GM21786 (cell line): ENCODE results near the gene RGS6.

Experiments
- ATAC-seq: cut with Tn5 transposase; IDR thresholded peaks from one replicate; pipeline ENCODE4 v1.9.1; 2021; ENCODE audit not compliant: unreplicated experiment

The RGS6 gene

GRCh38 chr14:72521045-72521444, 588.8 kb downstream of the RGS6 start:
- ATAC-seq, result no peak

GRCh38 chr14:72521968-72522741, 589.9 kb downstream of the RGS6 start:
- ATAC-seq, result no peak

GRCh38 chr14:72522847-72523246, 590.6 kb downstream of the RGS6 start:
- ATAC-seq, result no peak

GRCh38 chr14:72523424-72524294, 591.4 kb downstream of the RGS6 start:
- ATAC-seq, result no peak

GRCh38 chr14:72524295-72524629, 592.0 kb downstream of the RGS6 start:
- ATAC-seq, result no peak

- ATAC-seq, result no peak
Measured at GRCh38 chr14:72525087-72525915, 593.1 kb downstream of the RGS6 start.

GRCh38 chr14:72527591-72527990, 595.4 kb downstream of the RGS6 start:
- ATAC-seq, result no peak

GRCh38 chr14:72528059-72528862, 596.0 kb downstream of the RGS6 start:
- ATAC-seq, result no peak

GRCh38 chr14:72528863-72529175, 596.6 kb downstream of the RGS6 start:
- no peak for ATAC-seq

GRCh38 chr14:72532686-72533454, 600.6 kb downstream of the RGS6 start:
- ATAC-seq, result no peak

- peak; percentile 42 for ATAC-seq
Measured at GRCh38 chr14:72535485-72535884, 603.3 kb downstream of the RGS6 start.

- no peak for ATAC-seq
Measured at GRCh38 chr14:72538387-72538786, 606.2 kb downstream of the RGS6 start.

- no peak for ATAC-seq
Measured at GRCh38 chr14:72539661-72540315, 607.6 kb downstream of the RGS6 start.

GRCh38 chr14:72540836-72541235, 608.6 kb downstream of the RGS6 start:
- ATAC-seq, result no peak

- no peak for ATAC-seq
Measured at GRCh38 chr14:72541546-72541945, 609.3 kb downstream of the RGS6 start.

- ATAC-seq, result no peak
Measured at GRCh38 chr14:72543341-72543740, 611.1 kb downstream of the RGS6 start.

GRCh38 chr14:72544615-72545387, 612.6 kb downstream of the RGS6 start:
- ATAC-seq, result no peak

- no peak for ATAC-seq
Measured at GRCh38 chr14:72545411-72546311, 613.4 kb downstream of the RGS6 start.
